HepG2 (cell line): ENCODE results near the gene C2orf42. TPM values are rescaled to one million over a fixed set of nuclear protein-coding genes. Genes with fewer than 3 reads are reported as not detected.
A peak's percentile ranks its signal among the peaks of the same experiment; 100 is the strongest.

Experiments
- CC2D1A ChIP-seq: sonication (generic); formaldehyde crosslinking; IDR thresholded peaks from 2 replicates; pipeline ENCODE4 v1.8.1; 2023; ENCODE audit warnings: mild to moderate bottlenecking, missing genetic modification reagents
- FOXC1 ChIP-seq: sonication (generic); formaldehyde crosslinking; IDR thresholded peaks from 2 replicates; pipeline ENCODE4 v1.8.0; 2022; ENCODE audit warnings: mild to moderate bottlenecking, missing genetic modification reagents, borderline replicate concordance
- HMG20B ChIP-seq: conservative IDR thresholded peaks from 2 replicates; pipeline ENCODE4 v1.6.1; 2016; ENCODE audit warnings: missing genetic modification reagents, missing compliant biosample characterization
- KIAA2018 ChIP-seq: sonication (generic); formaldehyde crosslinking; IDR thresholded peaks from 2 replicates; pipeline ENCODE4 v1.5.0; 2020; ENCODE audit warnings: mild to moderate bottlenecking, missing genetic modification reagents, borderline replicate concordance
- PRPF4 ChIP-seq: fragments of 200-400 bp; formaldehyde crosslinking; IDR thresholded peaks from 2 replicates; pipeline ENCODE4 v1.6.1; 2016; ENCODE audit warnings: low read length, low read depth; ENCODE audit not compliant: poor library complexity, severe bottlenecking
- WIZ ChIP-seq: sonication (generic); formaldehyde crosslinking; IDR thresholded peaks from 2 replicates; pipeline ENCODE4 v1.5.1; 2020; ENCODE audit warnings: mild to moderate bottlenecking, missing genetic modification reagents
- ZZZ3 ChIP-seq: sonication (generic); formaldehyde crosslinking; IDR thresholded peaks from 2 replicates; pipeline ENCODE4 v1.4.0; 2020; ENCODE audit warnings: missing genetic modification reagents, mild to moderate bottlenecking, borderline replicate concordance
- polyA plus RNA-seq, 8 experiments: library from polyadenylated mRNA; depleted of rRNA in 3 of 8; stranded (reverse) in 7 of 8; unstranded in 1 of 8; fragments of >200 nt; fragmentation: Illumina TruSeq in 4 of 8; extraction: Trizol in 4 of 8; gene quantifications; 2 replicates each; pipeline versions ENCODE4 v1.2.1 to v1.2.3, GENCODE V29; 2011 to 2016; ENCODE audit warnings: low read depth in 4 of 8, missing spikeins in 1 of 8, mixed read lengths in 1 of 8; ENCODE audit not compliant: insufficient read depth in 1 of 8
- total RNA-seq, 5 experiments: library from RNA; depleted of rRNA; stranded (reverse); fragments of >200 nt; fragmentation: Illumina TruSeq; extraction: Trizol; gene quantifications; 2 replicates each; pipeline ENCODE4 v1.2.3, GENCODE V29; 2016; ENCODE audit warnings: low read depth in 1 of 5
- TF ChIP-seq, protein P1 (sequence below): sonication (generic); formaldehyde crosslinking; IDR thresholded peaks from 2 replicates; pipeline ENCODE4 v1.5.1; 2020; ENCODE audit warnings: mild to moderate bottlenecking, missing genetic modification reagents, borderline replicate concordance
- TF ChIP-seq, protein P2 (sequence below): sonication (generic); formaldehyde crosslinking; IDR thresholded peaks from 2 replicates; pipeline ENCODE4 v1.4.0; 2020; ENCODE audit warnings: missing genetic modification reagents
- TF ChIP-seq, protein P3 (sequence below): sonication (generic); formaldehyde crosslinking; conservative IDR thresholded peaks from 2 replicates; pipeline ENCODE4 v1.4.0; 2020; ENCODE audit warnings: missing genetic modification reagents

Gene C2orf42
- total and polyA plus RNA-seq, 2 of the 13 experiments (the other 11 are each of a cell fraction or from before 2014, with no cell fraction given), result 9.3 to 9.9 TPM

GRCh38 chr2:70190418-70191243 lies at the start of gene C2orf42 (continued):
- TF ChIP-seq, protein P1, sequence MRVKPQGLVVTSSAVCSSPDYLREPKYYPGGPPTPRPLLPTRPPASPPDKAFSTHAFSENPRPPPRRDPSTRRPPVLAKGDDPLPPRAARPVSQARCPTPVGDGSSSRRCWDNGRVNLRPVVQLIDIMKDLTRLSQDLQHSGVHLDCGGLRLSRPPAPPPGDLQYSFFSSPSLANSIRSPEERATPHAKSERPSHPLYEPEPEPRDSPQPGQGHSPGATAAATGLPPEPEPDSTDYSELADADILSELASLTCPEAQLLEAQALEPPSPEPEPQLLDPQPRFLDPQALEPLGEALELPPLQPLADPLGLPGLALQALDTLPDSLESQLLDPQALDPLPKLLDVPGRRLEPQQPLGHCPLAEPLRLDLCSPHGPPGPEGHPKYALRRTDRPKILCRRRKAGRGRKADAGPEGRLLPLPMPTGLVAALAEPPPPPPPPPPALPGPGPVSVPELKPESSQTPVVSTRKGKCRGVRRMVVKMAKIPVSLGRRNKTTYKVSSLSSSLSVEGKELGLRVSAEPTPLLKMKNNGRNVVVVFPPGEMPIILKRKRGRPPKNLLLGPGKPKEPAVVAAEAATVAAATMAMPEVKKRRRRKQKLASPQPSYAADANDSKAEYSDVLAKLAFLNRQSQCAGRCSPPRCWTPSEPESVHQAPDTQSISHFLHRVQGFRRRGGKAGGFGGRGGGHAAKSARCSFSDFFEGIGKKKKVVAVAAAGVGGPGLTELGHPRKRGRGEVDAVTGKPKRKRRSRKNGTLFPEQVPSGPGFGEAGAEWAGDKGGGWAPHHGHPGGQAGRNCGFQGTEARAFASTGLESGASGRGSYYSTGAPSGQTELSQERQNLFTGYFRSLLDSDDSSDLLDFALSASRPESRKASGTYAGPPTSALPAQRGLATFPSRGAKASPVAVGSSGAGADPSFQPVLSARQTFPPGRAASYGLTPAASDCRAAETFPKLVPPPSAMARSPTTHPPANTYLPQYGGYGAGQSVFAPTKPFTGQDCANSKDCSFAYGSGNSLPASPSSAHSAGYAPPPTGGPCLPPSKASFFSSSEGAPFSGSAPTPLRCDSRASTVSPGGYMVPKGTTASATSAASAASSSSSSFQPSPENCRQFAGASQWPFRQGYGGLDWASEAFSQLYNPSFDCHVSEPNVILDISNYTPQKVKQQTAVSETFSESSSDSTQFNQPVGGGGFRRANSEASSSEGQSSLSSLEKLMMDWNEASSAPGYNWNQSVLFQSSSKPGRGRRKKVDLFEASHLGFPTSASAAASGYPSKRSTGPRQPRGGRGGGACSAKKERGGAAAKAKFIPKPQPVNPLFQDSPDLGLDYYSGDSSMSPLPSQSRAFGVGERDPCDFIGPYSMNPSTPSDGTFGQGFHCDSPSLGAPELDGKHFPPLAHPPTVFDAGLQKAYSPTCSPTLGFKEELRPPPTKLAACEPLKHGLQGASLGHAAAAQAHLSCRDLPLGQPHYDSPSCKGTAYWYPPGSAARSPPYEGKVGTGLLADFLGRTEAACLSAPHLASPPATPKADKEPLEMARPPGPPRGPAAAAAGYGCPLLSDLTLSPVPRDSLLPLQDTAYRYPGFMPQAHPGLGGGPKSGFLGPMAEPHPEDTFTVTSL (CRISPR knock-in tag), result no peak
- no peak for TF ChIP-seq WIZ (CRISPR knock-in tag)
- peak; percentile 41; the same call in 1 of the 2 replicates for TF ChIP-seq HMG20B (CRISPR knock-in tag)
- peak; percentile 96; the same call in 1 of the 2 replicates for TF ChIP-seq ZZZ3 (CRISPR knock-in tag)
- TF ChIP-seq CC2D1A (CRISPR knock-in tag), result no peak
- no peak for TF ChIP-seq PRPF4
- TF ChIP-seq KIAA2018 (CRISPR knock-in tag), result no peak
- TF ChIP-seq, protein P2, sequence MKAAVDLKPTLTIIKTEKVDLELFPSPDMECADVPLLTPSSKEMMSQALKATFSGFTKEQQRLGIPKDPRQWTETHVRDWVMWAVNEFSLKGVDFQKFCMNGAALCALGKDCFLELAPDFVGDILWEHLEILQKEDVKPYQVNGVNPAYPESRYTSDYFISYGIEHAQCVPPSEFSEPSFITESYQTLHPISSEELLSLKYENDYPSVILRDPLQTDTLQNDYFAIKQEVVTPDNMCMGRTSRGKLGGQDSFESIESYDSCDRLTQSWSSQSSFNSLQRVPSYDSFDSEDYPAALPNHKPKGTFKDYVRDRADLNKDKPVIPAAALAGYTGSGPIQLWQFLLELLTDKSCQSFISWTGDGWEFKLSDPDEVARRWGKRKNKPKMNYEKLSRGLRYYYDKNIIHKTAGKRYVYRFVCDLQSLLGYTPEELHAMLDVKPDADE, result no peak
- peak; percentile 88 for TF ChIP-seq FOXC1
- TF ChIP-seq, protein P3, sequence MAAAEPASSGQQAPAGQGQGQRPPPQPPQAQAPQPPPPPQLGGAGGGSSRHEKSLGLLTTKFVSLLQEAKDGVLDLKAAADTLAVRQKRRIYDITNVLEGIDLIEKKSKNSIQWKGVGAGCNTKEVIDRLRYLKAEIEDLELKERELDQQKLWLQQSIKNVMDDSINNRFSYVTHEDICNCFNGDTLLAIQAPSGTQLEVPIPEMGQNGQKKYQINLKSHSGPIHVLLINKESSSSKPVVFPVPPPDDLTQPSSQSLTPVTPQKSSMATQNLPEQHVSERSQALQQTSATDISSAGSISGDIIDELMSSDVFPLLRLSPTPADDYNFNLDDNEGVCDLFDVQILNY (CRISPR knock-in tag), result 0 out of 2 replicates have a peak, but pooled peaks have one; percentile 26
